HAP-1 (cell line): Measurements from ENCODE around the gene DLEU7.

Source experiments
- DNase-seq, 2 experiments: peaks; one replicate each; pipeline ENCODE4 v3.0.0-alpha.2; 2016 to 2020; ENCODE audit warnings: low spot score in 2 of 2
- H3K27me3 ChIP-seq: fragments of 250-450 bp; sonication (Bioruptor Pico); 2 replicates; pipeline ENCODE4 v1.5.1; 2020; ENCODE audit warnings: low read depth, mild to moderate bottlenecking, moderate library complexity
- H3K36me3 ChIP-seq: fragments of 250-450 bp; sonication (Bioruptor Pico); replicated peaks from 2 replicates; pipeline ENCODE4 v1.5.1; 2020; ENCODE audit warnings: mild to moderate bottlenecking
- H3K4me1 ChIP-seq: fragments of 250-450 bp; sonication (Bioruptor Pico); 2 replicates; pipeline ENCODE4 v1.5.1; 2020; ENCODE audit warnings: mild to moderate bottlenecking
- H3K4me3 ChIP-seq: fragments of 250-450 bp; sonication (Bioruptor Pico); 2 replicates; pipeline ENCODE4 v1.5.1; 2020; ENCODE audit warnings: mild to moderate bottlenecking, moderate library complexity
- H3K9me3 ChIP-seq: fragments of 250-450 bp; sonication (Bioruptor Pico); 2 replicates; pipeline ENCODE4 v1.5.1; 2020; ENCODE audit warnings: mild to moderate bottlenecking, moderate library complexity
- in situ Hi-C: fragments of 300-500 bp; cut with MboI; formaldehyde crosslinking; loops from 3 replicates; pipeline ENCODE4 v1.14.3; 2020; ENCODE audit warnings: low sequenced_read_pairs, inconsistent platforms, mixed read lengths

The DLEU7 gene

GRCh38 chr13:50798923-50799322 is 44.6 kb downstream of the DLEU7 start:
- Histone ChIP-seq H3K9me3 (no peaks in the 10 kb centered on the region), H3K4me3 (no peak overlapping the region), H3K36me3 (no peaks in the 10 kb centered on the region), H3K27me3 (no peaks in the 10 kb centered on the region; the same call in 1 of the 2 replicates), H3K4me1 (no peaks in the 10 kb centered on the region)
- in situ Hi-C loops = loop anchor here (5.0 kb wide), 1 partner anchor 822 kb away; no protein-coding TSS in a partner anchor
- DNase-seq = no peak

- H3K36me3 ChIP-seq = no peaks in the 10 kb centered on the region
- in situ Hi-C loops = loop anchor here (5.0 kb wide), 1 partner anchor 820 kb away; no protein-coding TSS in a partner anchor
- H3K9me3 ChIP-seq = no peaks in the 10 kb centered on the region
- no peak overlapping the region for H3K4me3 ChIP-seq
- no peaks in the 10 kb centered on the region for H3K4me1 ChIP-seq
- no peak for DNase-seq
- no peaks in the 10 kb centered on the region for H3K27me3 ChIP-seq
These were observed 46.4 kb downstream of the DLEU7 start for GRCh38 chr13:50797091-50797490.

- in situ Hi-C loops = loop anchor here (5.0 kb wide), 1 partner anchor 819 kb away; no protein-coding TSS in a partner anchor
- H3K4me3 ChIP-seq = no peak overlapping the region
- no peaks in the 10 kb centered on the region for H3K4me1 ChIP-seq
- H3K36me3 ChIP-seq = no peaks in the 10 kb centered on the region
- H3K27me3 ChIP-seq = no peaks in the 10 kb centered on the region
- H3K9me3 ChIP-seq = no peaks in the 10 kb centered on the region
- DNase-seq = no peak
These were observed 47.0 kb downstream of the DLEU7 start for GRCh38 chr13:50796463-50796862.

- Histone ChIP-seq H3K9me3 (no peaks in the 10 kb centered on the region), H3K4me3 (no peak overlapping the region), H3K27me3 (no peaks in the 10 kb centered on the region), H3K4me1 (no peaks in the 10 kb centered on the region), H3K36me3 (no peaks in the 10 kb centered on the region)
- in situ Hi-C loops = no loop called here
- no peak for DNase-seq
These were observed 49.3 kb downstream of the DLEU7 start for GRCh38 chr13:50794226-50794625.

- in situ Hi-C loops = no loop called here
- Histone ChIP-seq H3K4me1 (no peaks in the 10 kb centered on the region), H3K4me3 (no peak overlapping the region), H3K27me3 (no peaks in the 10 kb centered on the region), H3K36me3 (no peaks in the 10 kb centered on the region), H3K9me3 (no peaks in the 10 kb centered on the region)
- no peak for DNase-seq
These were observed 50.5 kb downstream of the DLEU7 start for GRCh38 chr13:50793026-50793425.

GRCh38 chr13:50788551-50789210 is 54.8 kb downstream of the DLEU7 start:
- Histone ChIP-seq H3K4me3 (no peak overlapping the region), H3K9me3 (no peaks in the 10 kb centered on the region), H3K4me1 (0 out of 2 replicates have a peak, but pooled peaks cover 2% of the 10 kb centered on the region), H3K36me3 (no peaks in the 10 kb centered on the region), H3K27me3 (no peaks in the 10 kb centered on the region)
- in situ Hi-C loops = no loop called here
- DNase-seq = no peak

- in situ Hi-C loops = no loop called here
These were observed 55.9 kb downstream of the DLEU7 start for GRCh38 chr13:50787316-50788195.

GRCh38 chr13:50783717-50784290 is 59.7 kb downstream of the DLEU7 start:
- in situ Hi-C loops = no loop called here
- 0 out of 2 replicates have a peak, but pooled peaks cover 2% of the 10 kb centered on the region for H3K4me1 ChIP-seq
- H3K36me3 ChIP-seq = no peaks in the 10 kb centered on the region
- H3K4me3 ChIP-seq = no peak overlapping the region
- no peaks in the 10 kb centered on the region for H3K9me3 ChIP-seq
- no peak for DNase-seq
- H3K27me3 ChIP-seq = no peaks in the 10 kb centered on the region

More at GRCh38 chr13:50787316-50788195, 55.9 kb downstream of the DLEU7 start:
- no peak for DNase-seq
- H3K36me3 ChIP-seq = no peaks in the 10 kb centered on the region
- 0 out of 2 replicates have a peak, but pooled peaks cover 2% of the 10 kb centered on the region for H3K4me1 ChIP-seq
- no peak overlapping the region for H3K4me3 ChIP-seq
- H3K27me3 ChIP-seq = no peaks in the 10 kb centered on the region
- no peaks in the 10 kb centered on the region for H3K9me3 ChIP-seq

GRCh38 chr13:50783066-50783465 is 60.4 kb downstream of the DLEU7 start:
- in situ Hi-C loops = no loop called here
- DNase-seq = no peak
- Histone ChIP-seq H3K9me3 (no peaks in the 10 kb centered on the region), H3K27me3 (no peaks in the 10 kb centered on the region), H3K4me3 (no peak overlapping the region), H3K4me1 (0 out of 2 replicates have a peak, but pooled peaks cover 2% of the 10 kb centered on the region), H3K36me3 (no peaks in the 10 kb centered on the region)

- in situ Hi-C loops = no loop called here
- Histone ChIP-seq H3K27me3 (no peaks in the 10 kb centered on the region), H3K4me1 (no peaks in the 10 kb centered on the region), H3K36me3 (no peaks in the 10 kb centered on the region), H3K9me3 (no peaks in the 10 kb centered on the region), H3K4me3 (no peak overlapping the region)
- DNase-seq = no peak
These were observed 63.1 kb downstream of the DLEU7 start for GRCh38 chr13:50780201-50781015.

- in situ Hi-C loops = no loop called here
- Histone ChIP-seq H3K4me3 (no peak overlapping the region), H3K27me3 (no peaks in the 10 kb centered on the region), H3K9me3 (no peaks in the 10 kb centered on the region), H3K36me3 (no peaks in the 10 kb centered on the region), H3K4me1 (no peaks in the 10 kb centered on the region)
- DNase-seq = no peak
These were observed 63.9 kb downstream of the DLEU7 start for GRCh38 chr13:50779443-50780200.
